Liver (tissue), 9 donors: Measurements from ENCODE around the gene SORCS2. TPM values are rescaled to one million over a fixed set of nuclear protein-coding genes. Genes with fewer than 3 reads are reported as not detected.

Source experiments
- DNase-seq: peaks from one replicate; pipeline ENCODE4 v3.0.0-alpha.2; 2017; ENCODE audit warnings: low spot score
- H3K27ac ChIP-seq, 2 donors: one replicate each; pipeline ENCODE4 v1.7.0; 2013; ENCODE audit warnings: inconsistent platforms in 2 of 2, low read length in 2 of 2, control low read depth in 1 of 2, low read depth in 1 of 2, mild to moderate bottlenecking in 1 of 2
- H3K27me3 ChIP-seq, 4 donors: one replicate each; pipeline versions ENCODE4 v1.6.1 to v1.7.0; 2013; ENCODE audit warnings: low read length in 3 of 4, inconsistent platforms in 1 of 4, mild to moderate bottlenecking in 1 of 4, moderate library complexity in 1 of 4; ENCODE audit not compliant: control insufficient read depth in 4 of 4, insufficient read depth in 4 of 4
- H3K36me3 ChIP-seq, 4 donors: one replicate each; pipeline versions ENCODE4 v1.6.1 to v1.7.0; 2013; ENCODE audit warnings: low read length in 3 of 4, mild to moderate bottlenecking in 3 of 4, low read depth in 1 of 4, moderate library complexity in 1 of 4; ENCODE audit not compliant: control insufficient read depth in 4 of 4, insufficient read depth in 3 of 4
- H3K4me1 ChIP-seq, 4 donors: one replicate each; pipeline versions ENCODE4 v1.6.1 to v1.7.0; 2013; ENCODE audit warnings: low read length in 3 of 4, mild to moderate bottlenecking in 3 of 4, moderate library complexity in 1 of 4; ENCODE audit not compliant: control insufficient read depth in 4 of 4, insufficient read depth in 4 of 4
- H3K4me3 ChIP-seq, 3 donors: one replicate each; pipeline versions ENCODE4 v1.6.1 to v1.7.0; 2013; ENCODE audit warnings: low read length in 3 of 3, control low read depth in 1 of 3, low read depth in 1 of 3, mild to moderate bottlenecking in 1 of 3
- H3K9ac ChIP-seq, 2 donors: one replicate each; pipeline ENCODE4 v1.7.0; 2013; ENCODE audit warnings: low read length in 2 of 2, mild to moderate bottlenecking in 2 of 2, moderate library complexity in 2 of 2, control low read depth in 1 of 2, low read depth in 1 of 2
- H3K9me3 ChIP-seq, 4 donors: one replicate each; pipeline versions ENCODE4 v1.6.1 to v1.7.0; 2013; ENCODE audit warnings: low read length in 3 of 4; ENCODE audit not compliant: control insufficient read depth in 4 of 4
- CTCF ChIP-seq: fragments of 150-350 bp; IDR thresholded peaks from 2 replicates; pipeline ENCODE4 v1.5.1; 2017; ENCODE audit warnings: improper control_type of control experiment, low read depth, low read length; ENCODE audit not compliant: missing input control
- FOXA1 ChIP-seq: IDR thresholded peaks from 2 replicates; pipeline ENCODE4 v1.6.1; 2016; ENCODE audit warnings: antibody characterized with exemption
- FOXA2 ChIP-seq: IDR thresholded peaks from 2 replicates; pipeline ENCODE4 v1.6.1; 2016; ENCODE audit warnings: antibody characterized with exemption
- GABPA ChIP-seq, 2 donors: IDR thresholded peaks in 1 of 2; conservative IDR thresholded peaks in 1 of 2; 2 replicates each; pipeline ENCODE4 v1.6.1; 2016; ENCODE audit warnings: antibody characterized with exemption in 2 of 2, mild to moderate bottlenecking in 1 of 2, moderate library complexity in 1 of 2
- HNF4A ChIP-seq, 2 donors: conservative IDR thresholded peaks; 2 replicates each; pipeline ENCODE4 v1.6.1; 2016; ENCODE audit warnings: antibody characterized with exemption in 2 of 2, mild to moderate bottlenecking in 2 of 2
- MAX ChIP-seq: IDR thresholded peaks from 2 replicates; pipeline ENCODE4 v1.6.1; 2016; ENCODE audit warnings: antibody characterized with exemption
- NR2F2 ChIP-seq: IDR thresholded peaks from 2 replicates; pipeline ENCODE4 v1.6.1; 2016; ENCODE audit warnings: antibody characterized with exemption
- RAD21 ChIP-seq, 2 donors: IDR thresholded peaks; 2 replicates each; pipeline ENCODE4 v1.6.1; 2016; ENCODE audit warnings: antibody characterized with exemption in 2 of 2, mild to moderate bottlenecking in 2 of 2
- REST ChIP-seq: IDR thresholded peaks from 2 replicates; pipeline ENCODE4 v1.6.1; 2016; ENCODE audit warnings: antibody characterized with exemption, mild to moderate bottlenecking
- RXRA ChIP-seq, 2 donors: IDR thresholded peaks; 2 replicates each; pipeline ENCODE4 v1.6.1; 2017 to 2018; ENCODE audit warnings: antibody characterized with exemption in 2 of 2, mild to moderate bottlenecking in 1 of 2
- SP1 ChIP-seq: IDR thresholded peaks from 2 replicates; pipeline ENCODE4 v1.6.1; 2018; ENCODE audit warnings: antibody characterized with exemption, mild to moderate bottlenecking
- TAF1 ChIP-seq: conservative IDR thresholded peaks from 2 replicates; pipeline ENCODE4 v1.6.1; 2016; ENCODE audit warnings: antibody characterized with exemption, mild to moderate bottlenecking
- YY1 ChIP-seq: IDR thresholded peaks from 2 replicates; pipeline ENCODE4 v1.6.1; 2016; ENCODE audit warnings: antibody characterized with exemption, mild to moderate bottlenecking
- ZBTB33 ChIP-seq: IDR thresholded peaks from 2 replicates; pipeline ENCODE4 v1.6.1; 2016; ENCODE audit warnings: antibody characterized with exemption
- WGBS: extraction: QIAGEN DNeasy Blood & Tissue Kit; methylation state at CpG from one replicate; pipeline ENCODE4 v1.1.7; 2013; 5-methylcytosine and 5-hydroxymethylcytosine counted together
- polyA plus RNA-seq, 2 donors: library from polyadenylated mRNA; stranded (reverse) in 1 of 2; unstranded in 1 of 2; fragments of 200-250 nt in 1 of 2; fragments of >200 nt in 1 of 2; fragmentation: Nextera tagmentation in 1 of 2; extraction: Ambion mirVana in 1 of 2; gene quantifications; one replicate each; pipeline versions ENCODE4 v1.2.1 to v1.2.3, GENCODE V29; 2013 to 2015
- total RNA-seq, 2 donors: library from RNA; depleted of rRNA; stranded (reverse); fragments of >200 nt; gene quantifications; one replicate each; pipeline ENCODE4 v1.2.3, GENCODE V29; 2014
- donor health status: healthy.
- donor health status: healthy.
- donor health status: healthy.
- donor health status: healthy.
- donor health status: healthy.

The SORCS2 gene
- total and polyA plus RNA-seq, 4 donors: 0.10 to 1.4 (median 0.92) TPM

GRCh38 chr4:7168106-7168505, 24.2 kb upstream of the SORCS2 start (continued):
- TF ChIP-seq MAX (no peak), CTCF (no peak)

- peaks cover 0 to 7% (median 5%) of the 10 kb centered on the region in 4 donors for H3K4me1 ChIP-seq
- WGBS: 86% methylated on average over 7 of the region's 7 CpGs
- no peak overlapping the region for H3K4me3 ChIP-seq
- no peaks in the 10 kb centered on the region for H3K36me3 ChIP-seq
- H3K27ac ChIP-seq: no peak overlapping the region
- no peaks in the 10 kb centered on the region for H3K9me3 ChIP-seq
- no peak for DNase-seq
- H3K27me3 ChIP-seq: no peaks in the 10 kb centered on the region
- H3K9ac ChIP-seq: no peak overlapping the region
- TF ChIP-seq RXRA (IDR thresholded peaks at IDR 0.05) (no peak), FOXA1 (no peak), GABPA (IDR thresholded peaks at IDR 0.05 in 1 of 2, conservative IDR thresholded peaks at IDR 0.05 in 1 of 2) (no peak), ZBTB33 (no peak), HNF4A (conservative IDR thresholded peaks at IDR 0.05) (no peak), NR2F2 (no peak), SP1 (no peak), CTCF (no peak), TAF1 (no peak), RAD21 (IDR thresholded peaks at IDR 0.05) (no peak), FOXA2 (no peak), REST (no peak), MAX (no peak), YY1 (no peak)
These were observed 23.2 kb upstream of the SORCS2 start for GRCh38 chr4:7169134-7169533.
